ENCODE measurements around the gene ZEB2.

DNA sequence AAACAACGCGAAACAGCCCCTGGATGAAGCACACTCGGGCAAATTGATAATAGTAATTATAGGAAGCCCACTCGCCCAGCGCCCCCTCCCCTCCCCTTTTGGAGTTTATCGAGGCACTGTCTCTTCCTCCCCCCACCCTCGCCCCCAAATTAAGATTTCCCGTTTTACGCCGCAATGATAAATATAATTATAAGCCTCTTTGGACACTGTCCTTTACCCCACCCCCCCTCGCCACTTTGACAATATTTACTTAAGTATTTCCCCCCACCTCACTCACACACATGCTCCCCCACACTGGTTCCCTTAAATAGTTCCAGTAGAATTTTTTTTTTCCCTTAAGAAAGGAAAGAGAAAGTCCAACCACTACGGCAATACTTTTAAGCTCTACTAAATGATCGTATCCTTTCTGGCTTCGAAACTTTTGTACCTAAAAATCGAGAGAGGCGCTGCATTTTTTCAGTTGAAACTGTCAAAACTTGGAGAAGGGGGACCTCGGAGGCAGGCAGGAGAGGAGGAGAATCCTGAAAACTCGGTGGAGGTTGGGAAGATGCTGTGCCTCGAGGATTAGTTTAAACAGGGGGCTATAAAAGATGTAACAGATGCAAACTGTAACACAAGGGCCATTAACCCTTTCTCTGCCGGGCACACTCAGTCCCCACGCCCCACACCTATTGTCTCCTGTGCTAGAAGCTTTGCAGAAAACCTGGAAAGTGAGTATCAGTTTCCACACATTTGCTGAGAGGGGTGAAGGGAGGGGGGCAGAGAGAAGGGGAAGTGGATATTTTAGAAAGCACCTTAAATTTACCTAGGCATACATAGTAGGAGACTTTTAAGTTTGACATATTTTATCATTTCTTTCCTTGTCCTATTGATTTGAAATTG, 1.8 kb downstream of the ZEB2 start:
- TF ChIP-seq EZH2 (IDR thresholded peaks at IDR 0.05; ENCODE audit: borderline replicate concordance, low read depth, low read length, severe bottlenecking) (no peak), POLR2AphosphoS5 (IDR thresholded peaks at IDR 0.05; ENCODE audit: insufficient read depth, low read depth, low read length) (no peak), MYC (IDR thresholded peaks at IDR 0.05; ENCODE audit: low read depth, low read length) (no peak), POLR2A (IDR thresholded peaks at IDR 0.05; ENCODE audit: low read depth, low read length) (no peak), GATA2 (IDR thresholded peaks at IDR 0.05; ENCODE audit: insufficient read depth, insufficient read length, low read depth, low read length) (no peak), FOS (IDR thresholded peaks at IDR 0.05; ENCODE audit: borderline replicate concordance, insufficient read depth, low read length) (no peak)
- TF ChIP-seq, protein P1, sequence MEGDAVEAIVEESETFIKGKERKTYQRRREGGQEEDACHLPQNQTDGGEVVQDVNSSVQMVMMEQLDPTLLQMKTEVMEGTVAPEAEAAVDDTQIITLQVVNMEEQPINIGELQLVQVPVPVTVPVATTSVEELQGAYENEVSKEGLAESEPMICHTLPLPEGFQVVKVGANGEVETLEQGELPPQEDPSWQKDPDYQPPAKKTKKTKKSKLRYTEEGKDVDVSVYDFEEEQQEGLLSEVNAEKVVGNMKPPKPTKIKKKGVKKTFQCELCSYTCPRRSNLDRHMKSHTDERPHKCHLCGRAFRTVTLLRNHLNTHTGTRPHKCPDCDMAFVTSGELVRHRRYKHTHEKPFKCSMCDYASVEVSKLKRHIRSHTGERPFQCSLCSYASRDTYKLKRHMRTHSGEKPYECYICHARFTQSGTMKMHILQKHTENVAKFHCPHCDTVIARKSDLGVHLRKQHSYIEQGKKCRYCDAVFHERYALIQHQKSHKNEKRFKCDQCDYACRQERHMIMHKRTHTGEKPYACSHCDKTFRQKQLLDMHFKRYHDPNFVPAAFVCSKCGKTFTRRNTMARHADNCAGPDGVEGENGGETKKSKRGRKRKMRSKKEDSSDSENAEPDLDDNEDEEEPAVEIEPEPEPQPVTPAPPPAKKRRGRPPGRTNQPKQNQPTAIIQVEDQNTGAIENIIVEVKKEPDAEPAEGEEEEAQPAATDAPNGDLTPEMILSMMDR (IDR thresholded peaks at IDR 0.05; ENCODE audit: extremely low read depth in 1 of 2, insufficient read depth in 1 of 2, low read depth in 1 of 2, low read length in 2 of 2): no peak

Data from endothelial cell of umbilical vein (primary cell).